K562 (cell line): ENCODE measurements around the gene KPTN. TPM values are rescaled to one million over a fixed set of nuclear protein-coding genes. Genes with fewer than 3 reads are reported as not detected.

Experiments used
- ASH1L ChIP-seq: fragments of 450-650 bp; IDR thresholded peaks from 2 replicates; pipeline ENCODE4 v1.6.1; 2018; ENCODE audit warnings: borderline replicate concordance, mild to moderate bottlenecking, low read depth; ENCODE audit not compliant: partially characterized antibody
- BCL6 ChIP-seq: fragments of 250-450 bp; sonication (Bioruptor Pico); IDR thresholded peaks from 2 replicates; pipeline ENCODE4 v1.4.0; 2020
- HOMEZ ChIP-seq: fragments of 250-450 bp; sonication (Bioruptor Pico); IDR thresholded peaks from 2 replicates; pipeline ENCODE4 v1.4.0; 2020; ENCODE audit warnings: mild to moderate bottlenecking, moderate library complexity
- L3MBTL2 ChIP-seq: fragments of 450-650 bp; IDR thresholded peaks from 2 replicates; pipeline ENCODE4 v1.6.1; 2016; ENCODE audit warnings: mild to moderate bottlenecking, moderate library complexity
- MAX ChIP-seq: sonication (generic); formaldehyde crosslinking; IDR thresholded peaks from 2 replicates; pipeline ENCODE4 v1.9.0; 2022; ENCODE audit warnings: mild to moderate bottlenecking, missing genetic modification reagents
- PHF8 ChIP-seq: fragments of 200-600 bp; sonication (generic); IDR thresholded peaks from 2 replicates; pipeline ENCODE4 v1.6.1; 2012; ENCODE audit warnings: mixed run types, mild to moderate bottlenecking, inconsistent platforms, low read length, moderate library complexity, borderline replicate concordance
- POLR2G ChIP-seq: fragments of 200-400 bp; formaldehyde crosslinking; IDR thresholded peaks from 2 replicates; pipeline ENCODE4 v1.6.1; 2017; ENCODE audit warnings: low read depth, mild to moderate bottlenecking, antibody characterized with exemption, low read length, moderate library complexity
- PTBP1 ChIP-seq: fragments of 200-400 bp; formaldehyde crosslinking; IDR thresholded peaks from 2 replicates; pipeline ENCODE4 v1.6.1; 2017; ENCODE audit warnings: low read depth, low read length
- SRF ChIP-seq, 2 experiments: fragments of 250-450, 450-650 bp in 1 of 2; sonication (Bioruptor Pico) in 1 of 2; sonication (generic) in 1 of 2; formaldehyde crosslinking; IDR thresholded peaks; 2 replicates each; pipeline versions ENCODE4 v1.5.0 to v1.5.1; 2020 to 2022; ENCODE audit warnings: mild to moderate bottlenecking in 1 of 2, missing genetic modification reagents in 1 of 2
- TAF1 ChIP-seq: IDR thresholded peaks from 2 replicates; pipeline ENCODE4 v1.6.1; 2011; ENCODE audit warnings: mild to moderate bottlenecking, low read length, moderate library complexity; ENCODE audit not compliant: insufficient read depth, control insufficient read depth, severe bottlenecking; ENCODE audit errors: extremely low read depth
- XRCC4 ChIP-seq: IDR thresholded peaks from one replicate; pipeline ENCODE4 v1.6.1; 2011; ENCODE audit not compliant: insufficient read depth, insufficient read length; ENCODE audit errors: extremely low read depth
- ZFP30 ChIP-seq: fragments of 250-450 bp; sonication (Bioruptor Pico); IDR thresholded peaks from 2 replicates; pipeline ENCODE4 v1.8.0; 2022; ENCODE audit warnings: moderate library complexity, mild to moderate bottlenecking, inconsistent platforms, borderline replicate concordance
- ZNF217 ChIP-seq: sonication (generic); formaldehyde crosslinking; IDR thresholded peaks from 2 replicates; pipeline ENCODE4 v1.8.0; 2022; ENCODE audit warnings: mild to moderate bottlenecking, missing genetic modification reagents
- ZNF398 ChIP-seq: fragments of 250-450 bp; sonication (Bioruptor Pico); IDR thresholded peaks from 2 replicates; pipeline ENCODE4 v1.8.0; 2021; ENCODE audit warnings: moderate library complexity, mild to moderate bottlenecking, inconsistent platforms
- ZNF586 ChIP-seq: fragments of 450-650 bp; formaldehyde crosslinking; conservative IDR thresholded peaks from 2 replicates; pipeline ENCODE4 v1.4.0; 2020; ENCODE audit warnings: mild to moderate bottlenecking, moderate library complexity
- ZNF780A ChIP-seq: fragments of 250-450 bp; sonication (Bioruptor Pico); IDR thresholded peaks from 2 replicates; pipeline ENCODE4 v1.5.0; 2021; ENCODE audit warnings: mild to moderate bottlenecking
- polyA plus RNA-seq, 8 experiments: library from polyadenylated mRNA; depleted of rRNA in 4 of 8; stranded (reverse) in 5 of 8; unstranded in 3 of 8; fragments of >200 nt; fragmentation: Nextera tagmentation in 2 of 8; fragmentation: Illumina TruSeq in 1 of 8; extraction: Ambion mirVana in 2 of 8; extraction: Trizol in 1 of 8; gene quantifications; 2 replicates each; pipeline versions ENCODE4 v1.2.1 to v1.2.3, GENCODE V29; 2011 to 2014; ENCODE audit warnings: inconsistent platforms in 1 of 8, missing spikeins in 1 of 8
- total RNA-seq, 7 experiments: library from RNA; depleted of rRNA in 6 of 7; stranded (reverse); fragments of >200 nt in 6 of 7; fragmentation: Illumina TruSeq in 2 of 7; extraction: Trizol in 2 of 7; gene quantifications; 2 replicates each; pipeline versions ENCODE4 v1.2.1 to v1.2.3, GENCODE V29; 2011 to 2021; ENCODE audit warnings: low replicate concordance in 1 of 7
- TF ChIP-seq, protein P1 (sequence below): fragments of 450-650 bp; IDR thresholded peaks from 2 replicates; pipeline ENCODE4 v1.6.1; 2016; ENCODE audit warnings: borderline replicate concordance
- TF ChIP-seq, protein P2 (sequence below), 2 experiments: fragments of 450-650 bp; conservative IDR thresholded peaks; 2 replicates each; pipeline ENCODE4 v1.6.1; 2017; ENCODE audit warnings: mild to moderate bottlenecking in 2 of 2, moderate library complexity in 2 of 2

The KPTN gene
- total and polyA plus RNA-seq, 9 of the 15 experiments (the other 6 are each of a cell fraction or from before 2014, with no cell fraction given): 0.56 to 18.2 (median 8.5) TPM

DNA sequence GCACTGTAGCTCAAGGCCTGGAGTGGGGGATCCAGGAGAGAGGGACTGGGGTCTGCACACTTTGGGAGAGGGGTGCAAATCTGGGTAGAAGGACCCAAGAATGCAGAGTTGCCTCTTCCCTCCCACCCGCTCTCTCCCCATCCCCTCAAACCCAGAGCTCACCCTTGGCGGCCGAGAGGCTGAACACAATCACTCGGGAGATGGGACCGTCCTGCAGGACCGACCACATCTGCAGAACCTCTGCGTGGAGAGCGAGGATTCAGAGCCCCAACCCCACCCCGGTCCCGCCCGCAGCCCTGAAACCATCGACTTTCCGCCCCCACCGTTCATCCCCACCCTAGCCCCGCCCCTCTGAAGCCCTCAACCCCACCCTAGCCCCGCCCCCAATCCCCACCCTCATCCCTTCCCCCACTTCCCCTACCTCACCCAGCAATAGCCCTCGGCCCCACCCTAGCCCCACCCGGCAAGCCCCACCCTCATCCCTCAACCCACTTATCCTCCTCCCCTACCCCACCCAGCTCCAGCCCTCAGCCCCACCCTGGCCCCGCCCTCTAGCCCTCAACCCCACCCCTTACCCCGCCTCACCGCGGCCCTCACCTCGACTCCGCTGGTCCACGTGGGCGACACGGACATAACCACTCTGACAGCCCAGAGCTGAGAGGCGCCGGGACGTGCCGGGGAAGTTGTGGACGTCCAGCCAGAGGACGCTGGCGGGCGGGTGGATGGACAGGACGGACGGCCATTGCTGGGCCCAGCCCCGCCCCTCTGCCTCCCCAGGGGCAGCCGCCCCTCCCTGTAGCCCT is 4.1 kb downstream of the KPTN start (continued):
- TF ChIP-seq SRF (CRISPR knock-in tag; IDR thresholded peaks at IDR 0.05): no peak
- peak; percentile 77 for TF ChIP-seq MAX (CRISPR knock-in tag)
- no peak for TF ChIP-seq XRCC4
- no peak for TF ChIP-seq ZNF217 (CRISPR knock-in tag)
- TF ChIP-seq ASH1L: no peak
- peak; percentile 15; the same call in 1 of the 2 replicates for TF ChIP-seq PHF8
- TF ChIP-seq ZFP30 (CRISPR knock-in tag): no peak
- peak; percentile 26 for TF ChIP-seq TAF1
- TF ChIP-seq HOMEZ: no peak
- no peak for TF ChIP-seq PTBP1
- TF ChIP-seq, protein P1, sequence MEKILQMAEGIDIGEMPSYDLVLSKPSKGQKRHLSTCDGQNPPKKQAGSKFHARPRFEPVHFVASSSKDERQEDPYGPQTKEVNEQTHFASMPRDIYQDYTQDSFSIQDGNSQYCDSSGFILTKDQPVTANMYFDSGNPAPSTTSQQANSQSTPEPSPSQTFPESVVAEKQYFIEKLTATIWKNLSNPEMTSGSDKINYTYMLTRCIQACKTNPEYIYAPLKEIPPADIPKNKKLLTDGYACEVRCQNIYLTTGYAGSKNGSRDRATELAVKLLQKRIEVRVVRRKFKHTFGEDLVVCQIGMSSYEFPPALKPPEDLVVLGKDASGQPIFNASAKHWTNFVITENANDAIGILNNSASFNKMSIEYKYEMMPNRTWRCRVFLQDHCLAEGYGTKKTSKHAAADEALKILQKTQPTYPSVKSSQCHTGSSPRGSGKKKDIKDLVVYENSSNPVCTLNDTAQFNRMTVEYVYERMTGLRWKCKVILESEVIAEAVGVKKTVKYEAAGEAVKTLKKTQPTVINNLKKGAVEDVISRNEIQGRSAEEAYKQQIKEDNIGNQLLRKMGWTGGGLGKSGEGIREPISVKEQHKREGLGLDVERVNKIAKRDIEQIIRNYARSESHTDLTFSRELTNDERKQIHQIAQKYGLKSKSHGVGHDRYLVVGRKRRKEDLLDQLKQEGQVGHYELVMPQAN: peak; percentile 80; the same call in 1 of the 2 replicates
- TF ChIP-seq ZNF398: no peak
- TF ChIP-seq, protein P2, sequence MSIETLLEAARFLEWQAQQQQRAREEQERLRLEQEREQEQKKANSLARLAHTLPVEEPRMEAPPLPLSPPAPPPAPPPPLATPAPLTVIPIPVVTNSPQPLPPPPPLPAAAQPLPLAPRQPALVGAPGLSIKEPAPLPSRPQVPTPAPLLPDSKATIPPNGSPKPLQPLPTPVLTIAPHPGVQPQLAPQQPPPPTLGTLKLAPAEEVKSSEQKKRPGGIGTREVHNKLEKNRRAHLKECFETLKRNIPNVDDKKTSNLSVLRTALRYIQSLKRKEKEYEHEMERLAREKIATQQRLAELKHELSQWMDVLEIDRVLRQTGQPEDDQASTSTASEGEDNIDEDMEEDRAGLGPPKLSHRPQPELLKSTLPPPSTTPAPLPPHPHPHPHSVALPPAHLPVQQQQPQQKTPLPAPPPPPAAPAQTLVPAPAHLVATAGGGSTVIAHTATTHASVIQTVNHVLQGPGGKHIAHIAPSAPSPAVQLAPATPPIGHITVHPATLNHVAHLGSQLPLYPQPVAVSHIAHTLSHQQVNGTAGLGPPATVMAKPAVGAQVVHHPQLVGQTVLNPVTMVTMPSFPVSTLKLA (conservative IDR thresholded peaks at IDR 0.05): peak; percentile 79 to 90
- TF ChIP-seq BCL6 (CRISPR knock-in tag): no peak
- TF ChIP-seq L3MBTL2: peak; percentile 82
- no peak for TF ChIP-seq ZNF780A (CRISPR knock-in tag)
- no peak for TF ChIP-seq ZNF586 (CRISPR knock-in tag)
- TF ChIP-seq POLR2G: peak; percentile 57
